Uterus (tissue), 2 donors: ENCODE results near the gene IQGAP1.

Experiments
- CTCF ChIP-seq, 4 experiments: fragments of 200-600 bp in 2 of 4; fragments of 450-650 bp in 2 of 4; sonication (generic) in 2 of 4; IDR thresholded peaks; one replicate each; pipeline ENCODE4 v1.5.1; 2016 to 2019; ENCODE audit warnings: antibody characterized with exemption in 4 of 4, mild to moderate bottlenecking in 2 of 4, moderate library complexity in 1 of 4
- POLR2A ChIP-seq, 2 donors: fragments of 450-650 bp; IDR thresholded peaks; one replicate each; pipeline ENCODE4 v1.6.1; 2016; ENCODE audit warnings: antibody characterized with exemption in 2 of 2, mild to moderate bottlenecking in 1 of 2, moderate library complexity in 1 of 2

- TF ChIP-seq CTCF (IDR thresholded peaks at IDR 0.05) (no peak), POLR2A (IDR thresholded peaks at IDR 0.05) (no peak)
These were observed 135.3 kb downstream of the IQGAP1 start for GRCh38 chr15:90523373-90523772.
